KG1 (cell line): ENCODE measurements around the gene CAP1.

Source experiments
- DNase-seq: peaks from one replicate; lab custom pipeline; 2025; lab: John Stamatoyannopoulos, UW

CAP1 gene

DNA sequence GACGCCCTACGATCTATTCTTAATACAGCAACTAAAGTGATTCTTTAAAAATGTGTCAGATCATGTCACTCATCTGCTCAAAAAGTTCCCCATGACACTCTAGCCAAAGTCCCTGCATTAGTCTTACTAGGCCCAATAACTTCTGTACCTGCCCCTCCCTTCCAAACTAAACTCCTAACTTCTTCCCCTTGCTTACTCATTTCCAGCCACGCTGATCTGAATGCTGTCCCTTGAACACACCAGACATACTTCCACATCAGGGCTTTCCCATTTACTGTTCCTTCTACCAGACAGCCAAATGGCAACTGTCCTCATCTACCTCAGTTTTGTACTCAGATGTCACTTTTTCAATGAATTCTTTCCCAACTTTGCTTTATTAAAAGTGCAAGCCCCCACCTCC lies 55.3 kb downstream of the CAP1 start:
- no peak for DNase-seq

GRCh38 chr1:40096646-40096976 lies 56.1 kb downstream of the CAP1 start:
- DNase-seq, result peak; percentile 66

GRCh38 chr1:40096977-40097782 lies 56.7 kb downstream of the CAP1 start, which contains the start of gene PPT1:
TSS of gene PPT1 (minus strand) at chr1:40097252. CDS start at chr1:40097238, 14 bp downstream.
- peak; percentile 79 for DNase-seq

- DNase-seq, result no peak
These were observed 61.5 kb downstream of the CAP1 start for GRCh38 chr1:40102038-40102437.

DNA sequence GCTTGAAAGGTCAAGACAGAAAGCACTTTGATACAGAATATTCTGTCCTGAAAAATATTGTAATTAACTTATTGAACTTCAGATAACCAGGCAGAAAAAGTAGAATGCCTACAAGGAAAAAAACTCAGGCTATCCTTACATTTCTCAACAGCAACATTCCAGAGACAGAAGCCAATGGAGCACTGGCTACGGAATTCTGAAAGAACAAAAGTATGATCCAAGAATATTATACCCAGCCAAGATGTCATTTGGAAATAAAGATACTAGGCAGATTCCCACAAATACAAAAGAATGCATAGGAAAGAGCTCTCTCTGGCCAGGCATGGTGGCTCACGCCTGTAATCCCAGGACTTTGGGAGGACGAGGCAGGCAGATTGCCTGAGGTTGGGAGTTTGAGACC lies 62.4 kb downstream of the CAP1 start:
- DNase-seq, result no peak

DNA sequence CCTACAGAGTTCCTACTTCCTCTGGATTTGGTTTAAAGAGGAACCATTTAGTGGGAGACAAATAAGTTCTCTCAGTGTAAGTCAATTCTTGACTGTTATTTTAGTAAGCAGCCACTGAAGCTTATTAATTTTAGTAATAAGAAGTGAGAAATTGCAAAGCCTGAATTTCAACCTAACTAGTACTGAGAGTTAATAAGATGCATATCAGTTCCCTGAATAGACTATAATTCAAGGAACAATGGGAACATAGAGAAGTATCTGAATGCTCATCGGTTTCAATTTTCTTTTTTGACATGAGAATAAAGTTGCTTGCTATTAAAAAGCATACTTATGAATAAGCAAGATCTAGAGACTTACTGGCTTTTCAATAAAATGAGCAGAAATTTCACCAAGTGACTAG lies 64.5 kb downstream of the CAP1 start:
- DNase-seq, result no peak

DNA sequence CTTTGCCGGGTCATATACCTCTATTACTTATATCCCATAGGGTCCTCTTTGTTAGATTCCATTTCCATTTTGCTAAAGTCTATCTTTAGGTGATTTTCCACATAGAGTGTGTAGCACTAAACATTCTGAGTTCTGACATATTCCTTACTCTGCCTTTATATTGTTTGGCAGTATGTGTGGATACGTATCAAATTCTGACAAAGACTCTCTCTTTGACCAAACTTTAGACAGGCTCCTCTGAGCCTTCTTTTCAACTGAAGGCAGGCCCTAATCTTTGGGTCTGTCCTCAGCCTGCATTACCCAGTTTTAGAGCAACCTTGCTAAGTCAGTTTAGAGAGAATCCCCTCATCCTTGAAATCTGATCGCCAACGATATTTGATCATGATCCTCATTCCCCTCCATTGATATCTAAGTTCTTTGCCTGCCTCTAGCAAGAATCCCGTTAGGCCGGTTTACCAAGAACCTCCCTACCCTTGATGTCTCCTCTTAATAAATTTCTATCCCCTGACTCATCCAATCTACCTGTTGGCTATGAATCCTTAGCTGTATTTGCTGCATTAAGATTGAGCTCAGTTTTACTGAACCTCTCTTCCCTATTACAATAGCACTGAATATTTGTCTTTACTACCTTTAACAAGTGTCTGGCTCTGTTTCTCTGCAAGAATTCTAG lies 66.9 kb downstream of the CAP1 start:
- DNase-seq, result no peak

DNA sequence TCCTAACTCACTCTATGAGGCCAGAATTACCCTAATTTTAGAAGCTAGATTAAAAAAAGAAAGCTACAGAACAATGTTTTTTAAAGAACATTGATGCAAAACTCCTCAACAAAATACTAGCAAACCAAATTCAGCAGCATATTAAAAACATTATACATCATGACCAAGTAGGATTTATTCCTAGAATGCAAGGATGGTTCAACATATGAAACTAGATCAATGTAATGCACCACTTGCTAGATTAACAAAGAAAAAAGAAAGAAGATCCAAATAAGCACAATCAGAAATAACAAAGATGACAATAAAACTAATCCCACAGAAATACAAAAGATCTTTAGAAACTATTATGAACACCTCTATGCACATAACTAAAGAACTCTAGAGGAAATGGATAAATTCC lies 69.9 kb downstream of the CAP1 start:
- no peak for DNase-seq

DNA sequence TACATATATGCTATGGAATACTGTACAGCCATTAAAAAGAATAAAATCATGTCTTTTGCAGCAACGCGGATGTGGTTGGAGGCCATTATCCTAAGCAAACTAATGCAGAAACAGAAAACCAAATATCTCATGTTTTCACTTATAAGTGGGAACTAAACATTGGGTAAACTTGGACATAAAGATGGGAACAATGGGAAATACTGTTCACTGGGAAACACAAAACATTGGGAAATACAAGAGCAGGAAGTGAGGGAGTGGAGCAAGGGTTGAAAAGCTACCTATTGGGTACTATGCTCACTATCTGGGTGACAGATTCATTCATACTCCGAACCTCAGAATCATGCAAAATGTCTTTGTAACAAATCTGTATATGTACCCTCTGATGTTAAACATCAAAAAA lies 73.9 kb downstream of the CAP1 start:
- DNase-seq, result no peak

GRCh38 chr1:40120128-40120527 lies 79.6 kb downstream of the CAP1 start:
- DNase-seq, result no peak
